NCI-H1694 treated with DMSO at 0.1 percent for 48 hours (cell line): Measurements from ENCODE around the gene MUS81.
A peak's percentile ranks its signal among the peaks of the same experiment; 100 is the strongest.

Experiments
- DNase-seq: peaks from one replicate; lab custom pipeline; 2025; lab: John Stamatoyannopoulos, UW

Gene MUS81

GRCh38 chr11:65892661-65893317 lies 32.6 kb downstream of the MUS81 start:
- DNase-seq: no peak

GRCh38 chr11:65894034-65894591 lies 33.9 kb downstream of the MUS81 start:
- DNase-seq: no peak

GRCh38 chr11:65895482-65895981 lies 35.3 kb downstream of the MUS81 start:
- DNase-seq: no peak

- DNase-seq: no peak
These were observed 36.1 kb downstream of the MUS81 start for GRCh38 chr11:65896034-65896999.

- no peak for DNase-seq
These were observed 36.8 kb downstream of the MUS81 start for GRCh38 chr11:65897020-65897471.

- no peak for DNase-seq
These were observed 38.6 kb downstream of the MUS81 start for GRCh38 chr11:65898656-65899355.

- no peak for DNase-seq
These were observed 39.3 kb downstream of the MUS81 start for GRCh38 chr11:65899356-65900124.

GRCh38 chr11:65900125-65900898 lies 40.1 kb downstream of the MUS81 start, which contains the start of gene FOSL1:
TSS of gene FOSL1 (minus strand) at chr11:65900388. CDS start at chr11:65900339, 49 bp downstream.
- DNase-seq: no peak

- DNase-seq: no peak
These were observed 40.6 kb downstream of the MUS81 start for GRCh38 chr11:65900899-65901180.

- no peak for DNase-seq
These were observed 42.8 kb downstream of the MUS81 start for GRCh38 chr11:65903068-65903481.

- no peak for DNase-seq
These were observed 43.5 kb downstream of the MUS81 start for GRCh38 chr11:65903715-65904114.

GRCh38 chr11:65906602-65907001 lies 46.4 kb downstream of the MUS81 start:
- no peak for DNase-seq

GRCh38 chr11:65907878-65908277 lies 47.6 kb downstream of the MUS81 start:
- DNase-seq: no peak

GRCh38 chr11:65911682-65912568 lies 51.7 kb downstream of the MUS81 start:
- DNase-seq: peak; percentile 50

GRCh38 chr11:65912845-65913244 lies 52.6 kb downstream of the MUS81 start:
- no peak for DNase-seq

GRCh38 chr11:65915101-65915820 lies 55.0 kb downstream of the MUS81 start:
- DNase-seq: no peak

- no peak for DNase-seq
These were observed 55.6 kb downstream of the MUS81 start for GRCh38 chr11:65915821-65916251.
